GM13977 (cell line): ENCODE measurements around the gene MGMT.

Source experiments
- DNase-seq: peaks from one replicate; pipeline ENCODE4 v3.0.0; 2012; ENCODE audit warnings: low spot score
- in situ Hi-C: fragments of 300-500 bp; cut with MboI; formaldehyde crosslinking; loops from one replicate; pipeline ENCODE4 v1.12.0; 2022; ENCODE audit warnings: low sequenced_read_pairs, low pct_unique_long_range_greater_than_20kb, mixed read lengths, inconsistent platforms; ENCODE audit not compliant: unreplicated experiment
- TF ChIP-seq, protein P1 (sequence below): IDR thresholded peaks from 2 replicates; pipeline ENCODE4 v1.5.1; 2012; ENCODE audit warnings: mild to moderate bottlenecking, control low read depth; ENCODE audit not compliant: insufficient read depth; ENCODE audit errors: extremely low read depth, missing control alignments

Gene MGMT

DNA sequence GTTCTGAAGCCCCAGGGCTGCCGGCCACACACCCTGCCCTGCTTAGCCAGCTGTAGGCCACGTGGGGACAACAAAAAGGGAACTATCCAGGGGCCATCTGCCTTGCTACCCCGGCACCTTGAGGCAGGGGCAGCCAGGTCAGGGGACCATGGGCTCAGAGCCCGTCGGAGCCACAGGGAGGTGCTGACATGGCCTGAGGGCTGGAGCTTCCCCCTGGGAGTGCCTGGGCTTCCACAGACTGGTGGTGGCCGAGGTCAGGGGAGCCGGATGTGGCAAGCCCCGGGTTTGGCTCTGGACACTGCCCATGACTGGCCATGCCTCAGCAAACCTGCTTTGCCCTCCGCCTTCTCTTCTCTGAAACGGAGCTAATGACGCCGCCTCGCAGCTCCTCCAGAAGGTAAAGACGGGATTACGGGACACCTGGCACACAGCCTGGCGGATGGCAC lies 318.5 kb downstream of the MGMT start:
- in situ Hi-C loops, result no loop called here
- TF ChIP-seq, protein P1, sequence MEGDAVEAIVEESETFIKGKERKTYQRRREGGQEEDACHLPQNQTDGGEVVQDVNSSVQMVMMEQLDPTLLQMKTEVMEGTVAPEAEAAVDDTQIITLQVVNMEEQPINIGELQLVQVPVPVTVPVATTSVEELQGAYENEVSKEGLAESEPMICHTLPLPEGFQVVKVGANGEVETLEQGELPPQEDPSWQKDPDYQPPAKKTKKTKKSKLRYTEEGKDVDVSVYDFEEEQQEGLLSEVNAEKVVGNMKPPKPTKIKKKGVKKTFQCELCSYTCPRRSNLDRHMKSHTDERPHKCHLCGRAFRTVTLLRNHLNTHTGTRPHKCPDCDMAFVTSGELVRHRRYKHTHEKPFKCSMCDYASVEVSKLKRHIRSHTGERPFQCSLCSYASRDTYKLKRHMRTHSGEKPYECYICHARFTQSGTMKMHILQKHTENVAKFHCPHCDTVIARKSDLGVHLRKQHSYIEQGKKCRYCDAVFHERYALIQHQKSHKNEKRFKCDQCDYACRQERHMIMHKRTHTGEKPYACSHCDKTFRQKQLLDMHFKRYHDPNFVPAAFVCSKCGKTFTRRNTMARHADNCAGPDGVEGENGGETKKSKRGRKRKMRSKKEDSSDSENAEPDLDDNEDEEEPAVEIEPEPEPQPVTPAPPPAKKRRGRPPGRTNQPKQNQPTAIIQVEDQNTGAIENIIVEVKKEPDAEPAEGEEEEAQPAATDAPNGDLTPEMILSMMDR, result no peak
- no peak for DNase-seq

DNA sequence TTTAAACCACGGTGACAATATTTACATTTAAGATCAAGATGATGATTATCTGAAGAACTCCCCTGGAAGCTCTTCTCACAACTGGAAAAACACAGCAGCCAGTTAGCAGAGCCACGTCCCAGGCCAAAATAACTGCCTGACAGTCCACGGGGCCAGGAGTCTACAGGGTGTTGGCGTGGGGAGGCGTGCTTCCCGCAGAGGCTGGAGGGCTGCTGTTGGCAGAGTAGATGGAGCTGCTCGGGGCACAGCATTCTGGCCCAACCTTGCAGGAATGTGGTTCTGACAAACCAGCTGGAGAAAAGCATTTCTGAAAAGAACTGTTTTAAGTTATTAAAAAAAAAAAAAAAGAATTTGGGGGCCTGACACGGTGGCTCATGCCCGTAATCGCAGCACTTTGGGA lies 319.2 kb downstream of the MGMT start:
- DNase-seq, result no peak
- in situ Hi-C loops, result no loop called here
- TF ChIP-seq, protein P1, result no peak

GRCh38 chr10:129787557-129787956 lies 320.5 kb downstream of the MGMT start:
- no peak for DNase-seq
- TF ChIP-seq, protein P1, result no peak
- in situ Hi-C loops, result no loop called here

DNA sequence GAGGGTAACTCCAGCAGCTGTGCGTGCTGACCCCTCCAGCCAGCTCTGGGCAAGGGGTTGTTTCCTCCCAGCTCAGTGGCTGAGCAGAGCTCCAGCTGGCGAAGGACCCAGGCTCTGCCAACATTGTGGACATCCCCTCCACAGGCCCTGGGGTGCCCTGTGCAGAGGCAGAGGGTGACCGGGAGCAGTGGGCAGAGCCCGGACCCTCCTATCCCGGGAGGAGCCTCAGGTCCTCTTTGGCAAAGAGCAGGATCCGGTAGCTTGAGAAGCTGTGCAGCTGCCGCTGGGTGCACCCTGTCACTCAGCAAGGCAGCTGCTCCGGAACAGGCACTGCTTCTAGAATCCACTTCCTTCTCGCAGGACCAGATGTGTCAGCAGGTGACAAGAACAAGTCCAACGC lies 321.2 kb downstream of the MGMT start:
- in situ Hi-C loops, result no loop called here
- TF ChIP-seq, protein P1, result no peak

DNA sequence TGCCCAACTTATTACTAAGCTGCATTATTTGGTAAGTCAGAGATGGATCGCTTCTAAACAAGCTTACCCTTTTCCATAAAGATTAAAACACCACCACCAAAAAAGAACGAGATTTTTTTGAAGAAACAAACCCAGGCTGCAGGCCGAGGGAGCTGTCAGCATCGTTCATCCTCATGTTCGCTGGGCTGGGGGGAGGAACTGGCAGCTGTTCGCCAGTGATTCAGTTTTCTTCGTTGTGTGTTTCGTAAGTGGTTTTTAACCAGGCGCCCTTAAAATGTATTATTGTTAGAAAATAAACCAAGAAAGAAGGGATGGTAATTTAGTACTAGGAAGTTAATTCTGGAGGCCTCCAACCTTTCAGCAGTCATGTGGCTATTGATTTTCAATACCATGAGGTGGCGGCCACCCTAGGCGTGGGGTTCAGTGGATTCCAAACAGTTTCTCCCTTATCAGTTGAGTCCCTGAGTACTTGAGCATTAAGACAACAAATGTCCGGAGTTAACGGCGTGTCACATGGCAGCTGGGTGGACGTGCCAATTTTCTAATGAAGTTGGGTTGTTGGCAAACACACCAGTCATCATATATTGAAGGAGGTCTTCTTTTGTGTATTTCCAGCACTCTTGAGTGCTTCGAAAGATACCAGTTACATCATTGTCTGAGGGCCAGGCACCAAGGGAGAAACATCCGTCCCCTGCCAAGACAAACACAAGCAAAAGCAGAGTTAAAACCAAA lies 323.8 kb downstream of the MGMT start:
- in situ Hi-C loops, result no loop called here
- TF ChIP-seq, protein P1, result no peak
- DNase-seq, result no peak

More for the DNA sequence above, 321.2 kb downstream of the MGMT start:
- DNase-seq, result no peak

DNA sequence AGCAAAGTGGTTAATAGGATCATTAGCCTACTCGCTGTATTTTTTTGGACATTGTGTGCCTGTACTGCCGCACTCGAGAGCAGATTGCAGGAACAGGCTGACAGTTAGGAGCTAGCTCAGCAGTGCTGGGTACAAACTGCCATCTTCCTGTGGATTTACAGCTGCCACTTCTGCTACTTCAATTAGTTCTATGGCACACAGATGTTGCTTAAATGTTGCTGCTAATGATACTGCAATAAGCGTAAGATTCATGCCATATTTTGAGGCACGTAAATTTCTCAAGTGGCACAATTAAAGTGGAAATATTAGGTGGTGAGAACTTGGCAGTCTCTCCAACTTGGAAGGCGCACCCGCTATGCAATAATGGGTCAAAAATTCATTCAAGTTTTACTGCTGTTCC lies 325.1 kb downstream of the MGMT start:
- in situ Hi-C loops, result no loop called here
- TF ChIP-seq, protein P1, result no peak
- DNase-seq, result no peak
